Astrocyte (in vitro differentiated cells and primary cell): ENCODE results near the gene SCAP. TPM values are rescaled to one million over a fixed set of nuclear protein-coding genes. Genes with fewer than 3 reads are reported as not detected.
A peak's percentile ranks its signal among the peaks of the same experiment; 100 is the strongest.

Source experiments
- DNase-seq: peaks from one replicate; pipeline ENCODE4 v3.0.0-alpha.2; 2010; ENCODE audit warnings: low read depth
- FAIRE-seq: peaks from 2 replicates; lab custom pipeline; 2011; peaks lifted over from hg19 to GRCh38; lab: Jason Lieb, UNC
- H2AFZ ChIP-seq: 2 replicates; pipeline ENCODE4 v1.6.0; 2012; ENCODE audit warnings: low read depth, low read length, inconsistent platforms
- H3K27ac ChIP-seq: 2 replicates; pipeline ENCODE4 v1.5.1; 2011; ENCODE audit warnings: low read depth, low read length, inconsistent platforms
- H3K27me3 ChIP-seq: 2 replicates; pipeline ENCODE4 v1.6.0; 2011; ENCODE audit warnings: low read length, inconsistent platforms; ENCODE audit not compliant: insufficient read depth
- H3K36me3 ChIP-seq: 2 replicates; pipeline ENCODE4 v1.5.1; 2011; ENCODE audit warnings: low read length, inconsistent platforms; ENCODE audit not compliant: insufficient read depth
- H3K4me1 ChIP-seq: 2 replicates; pipeline ENCODE4 v1.5.1; 2011; ENCODE audit warnings: low read length, inconsistent platforms; ENCODE audit not compliant: insufficient read depth
- H3K4me2 ChIP-seq: 2 replicates; pipeline ENCODE4 v1.6.0; 2012; ENCODE audit warnings: low read length, inconsistent platforms
- H3K4me3 ChIP-seq: 2 replicates; pipeline ENCODE4 v1.5.1; 2011; ENCODE audit warnings: low read depth, mild to moderate bottlenecking, low read length, inconsistent platforms; ENCODE audit not compliant: insufficient read depth
- H3K79me2 ChIP-seq: 2 replicates; pipeline ENCODE4 v1.6.0; 2012; ENCODE audit warnings: mild to moderate bottlenecking, low read length, inconsistent platforms; ENCODE audit not compliant: insufficient read depth
- H3K9ac ChIP-seq: 2 replicates; pipeline ENCODE4 v1.6.0; 2012; ENCODE audit warnings: mild to moderate bottlenecking, low read length, inconsistent platforms
- H3K9me3 ChIP-seq: 2 replicates; pipeline ENCODE4 v1.5.1; 2012; ENCODE audit warnings: low read depth, mild to moderate bottlenecking, low read length, inconsistent platforms; ENCODE audit not compliant: insufficient read depth
- H4K20me1 ChIP-seq: 2 replicates; pipeline ENCODE4 v1.6.0; 2012; ENCODE audit warnings: low read length, inconsistent platforms; ENCODE audit not compliant: insufficient read depth
- H3K27ac Mint-ChIP-seq: one replicate; pipeline ENCODE4 v1.8.0; 2021; ENCODE audit warnings: mild to moderate bottlenecking, mixed read lengths; ENCODE audit not compliant: unreplicated experiment
- H3K27me3 Mint-ChIP-seq: one replicate; pipeline ENCODE4 v1.8.0; 2021; ENCODE audit warnings: low read depth, mixed read lengths; ENCODE audit not compliant: unreplicated experiment
- H3K36me3 Mint-ChIP-seq: one replicate; pipeline ENCODE4 v1.8.0; 2021; ENCODE audit warnings: low read depth, mixed read lengths; ENCODE audit not compliant: unreplicated experiment
- H3K4me1 Mint-ChIP-seq: one replicate; pipeline ENCODE4 v1.8.0; 2021; ENCODE audit warnings: low read depth, mixed read lengths; ENCODE audit not compliant: unreplicated experiment
- H3K4me3 Mint-ChIP-seq: one replicate; pipeline ENCODE4 v1.8.0; 2021; ENCODE audit warnings: mild to moderate bottlenecking, moderate library complexity, mixed read lengths; ENCODE audit not compliant: unreplicated experiment
- H3K9me3 Mint-ChIP-seq: one replicate; pipeline ENCODE4 v1.8.0; 2021; ENCODE audit warnings: mild to moderate bottlenecking, mixed read lengths; ENCODE audit not compliant: unreplicated experiment
- EZH2 ChIP-seq: IDR thresholded peaks from 2 replicates; pipeline ENCODE4 v1.6.1; 2012; ENCODE audit warnings: mild to moderate bottlenecking, low read length, inconsistent platforms; ENCODE audit not compliant: insufficient read depth
- total RNA-seq: library from RNA; stranded (reverse); gene quantifications from 2 replicates; pipeline ENCODE4 v1.2.1, GENCODE V29; 2021
- TF ChIP-seq, protein P1 (sequence below): IDR thresholded peaks from 2 replicates; pipeline ENCODE4 v1.5.1; 2011; ENCODE audit warnings: low read depth, mild to moderate bottlenecking, inconsistent platforms, low read length, moderate library complexity; ENCODE audit not compliant: insufficient read depth

SCAP gene
- total RNA-seq, 1 donor from 2014 or later, result 47.9 TPM

DNA sequence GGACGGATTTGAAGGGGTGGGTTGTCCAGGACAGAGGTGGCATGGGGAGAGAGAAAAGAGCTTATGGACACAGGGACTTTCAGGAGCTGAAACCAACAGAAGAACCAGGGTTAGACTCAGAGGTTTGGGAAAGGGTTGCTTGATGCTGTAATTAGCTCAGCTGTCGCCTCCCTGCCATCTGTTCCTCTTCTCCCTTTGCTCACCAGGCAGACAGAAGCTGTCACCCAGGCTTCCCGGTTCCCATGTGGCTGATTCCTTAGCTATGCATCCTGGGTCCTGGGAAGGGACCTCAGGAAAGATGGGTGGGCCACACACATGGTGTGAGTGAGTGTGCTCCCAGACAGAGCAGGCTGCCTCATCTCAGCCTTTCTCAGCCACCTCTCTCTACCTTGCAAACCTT is 80.9 kb downstream of the SCAP start:
- no peak overlapping the region for H3K9ac ChIP-seq
- no peaks in the 10 kb centered on the region for H3K9me3 Mint-ChIP-seq
- H3K4me3 Mint-ChIP-seq, result peak overlapping the region; percentile 50
- no peak overlapping the region for H2AFZ ChIP-seq
- H3K4me1 ChIP-seq, result peaks cover 18% of the 10 kb centered on the region
- H3K36me3 Mint-ChIP-seq, result peaks cover 6% of the 10 kb centered on the region
- no peaks in the 10 kb centered on the region for H3K9me3 ChIP-seq
- peaks cover 81% of the 10 kb centered on the region for H3K79me2 ChIP-seq
- TF ChIP-seq, protein P1, sequence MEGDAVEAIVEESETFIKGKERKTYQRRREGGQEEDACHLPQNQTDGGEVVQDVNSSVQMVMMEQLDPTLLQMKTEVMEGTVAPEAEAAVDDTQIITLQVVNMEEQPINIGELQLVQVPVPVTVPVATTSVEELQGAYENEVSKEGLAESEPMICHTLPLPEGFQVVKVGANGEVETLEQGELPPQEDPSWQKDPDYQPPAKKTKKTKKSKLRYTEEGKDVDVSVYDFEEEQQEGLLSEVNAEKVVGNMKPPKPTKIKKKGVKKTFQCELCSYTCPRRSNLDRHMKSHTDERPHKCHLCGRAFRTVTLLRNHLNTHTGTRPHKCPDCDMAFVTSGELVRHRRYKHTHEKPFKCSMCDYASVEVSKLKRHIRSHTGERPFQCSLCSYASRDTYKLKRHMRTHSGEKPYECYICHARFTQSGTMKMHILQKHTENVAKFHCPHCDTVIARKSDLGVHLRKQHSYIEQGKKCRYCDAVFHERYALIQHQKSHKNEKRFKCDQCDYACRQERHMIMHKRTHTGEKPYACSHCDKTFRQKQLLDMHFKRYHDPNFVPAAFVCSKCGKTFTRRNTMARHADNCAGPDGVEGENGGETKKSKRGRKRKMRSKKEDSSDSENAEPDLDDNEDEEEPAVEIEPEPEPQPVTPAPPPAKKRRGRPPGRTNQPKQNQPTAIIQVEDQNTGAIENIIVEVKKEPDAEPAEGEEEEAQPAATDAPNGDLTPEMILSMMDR, result no peak
- no peak for TF ChIP-seq EZH2
- H3K4me1 Mint-ChIP-seq, result peaks cover 28% of the 10 kb centered on the region
- FAIRE-seq (no peak), DNase-seq (no peak)
- peak overlapping the region; percentile 73 for H3K27ac Mint-ChIP-seq
- peak overlapping the region; percentile 17 for H3K27ac ChIP-seq
- no peaks in the 10 kb centered on the region for H3K27me3 ChIP-seq
- H3K4me2 ChIP-seq, result peak overlapping the region; percentile 13
- H3K4me3 ChIP-seq, result no peak overlapping the region
- no peaks in the 10 kb centered on the region for H3K27me3 Mint-ChIP-seq
- peaks cover 87% of the 10 kb centered on the region for H4K20me1 ChIP-seq
- peaks cover 2% of the 10 kb centered on the region for H3K36me3 ChIP-seq

DNA sequence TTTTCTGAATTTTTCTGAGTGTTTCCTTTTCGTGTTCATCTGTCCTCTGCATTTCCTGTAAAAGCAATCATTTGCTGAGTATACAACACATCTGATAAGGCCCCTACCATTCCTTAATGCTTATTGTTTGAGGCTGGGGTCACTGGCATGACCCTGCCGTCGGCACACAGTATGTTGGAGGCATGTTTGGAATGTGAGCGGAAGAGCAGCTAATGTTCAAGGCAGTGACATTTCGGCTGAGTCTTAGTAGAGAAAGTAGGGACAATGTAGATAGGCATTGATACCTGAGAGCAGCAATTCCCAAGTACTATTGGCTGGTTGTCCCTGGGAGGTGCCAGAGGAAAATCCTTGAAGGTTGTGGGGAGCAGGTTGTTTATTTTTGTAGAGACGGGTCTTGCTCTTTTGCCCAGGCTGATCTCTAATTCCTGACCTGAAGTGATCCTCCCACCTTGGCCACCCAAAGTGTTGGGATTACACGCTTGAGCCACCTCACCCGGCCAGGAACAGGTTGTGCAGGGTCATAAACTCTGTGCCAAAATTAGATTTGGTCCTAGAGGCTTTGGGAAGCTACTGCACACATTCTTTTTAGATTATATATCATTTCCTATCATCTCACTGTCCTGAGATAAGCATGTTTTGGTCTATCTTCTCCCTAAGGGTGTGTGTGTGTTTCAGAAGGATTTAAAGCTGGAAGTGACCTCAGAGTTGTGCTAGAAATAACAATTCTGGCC is 81.4 kb downstream of the SCAP start:
- H3K27ac ChIP-seq, result peak overlapping the region; percentile 17
- peaks cover 18% of the 10 kb centered on the region for H3K4me1 ChIP-seq
- peak overlapping the region; percentile 3 for H3K4me3 ChIP-seq
- peak overlapping the region; percentile 63 for H3K4me2 ChIP-seq
- H2AFZ ChIP-seq, result no peak overlapping the region
- peak overlapping the region; percentile 73 for H3K27ac Mint-ChIP-seq
- H3K36me3 Mint-ChIP-seq, result peaks cover 6% of the 10 kb centered on the region
- no peaks in the 10 kb centered on the region for H3K9me3 ChIP-seq
- FAIRE-seq (no peak), DNase-seq (peak; percentile 53)
- H3K4me1 Mint-ChIP-seq, result peaks cover 27% of the 10 kb centered on the region
- H3K9ac ChIP-seq, result no peak overlapping the region
- no peaks in the 10 kb centered on the region for H3K9me3 Mint-ChIP-seq
- H3K27me3 ChIP-seq, result no peaks in the 10 kb centered on the region
- peaks cover 78% of the 10 kb centered on the region for H3K79me2 ChIP-seq
- H4K20me1 ChIP-seq, result peaks cover 82% of the 10 kb centered on the region
- H3K4me3 Mint-ChIP-seq, result peak overlapping the region; percentile 54
- no peak for TF ChIP-seq EZH2
- TF ChIP-seq, protein P1, result peak; percentile 12
- peaks cover 2% of the 10 kb centered on the region for H3K36me3 ChIP-seq
- H3K27me3 Mint-ChIP-seq, result no peaks in the 10 kb centered on the region

DNA sequence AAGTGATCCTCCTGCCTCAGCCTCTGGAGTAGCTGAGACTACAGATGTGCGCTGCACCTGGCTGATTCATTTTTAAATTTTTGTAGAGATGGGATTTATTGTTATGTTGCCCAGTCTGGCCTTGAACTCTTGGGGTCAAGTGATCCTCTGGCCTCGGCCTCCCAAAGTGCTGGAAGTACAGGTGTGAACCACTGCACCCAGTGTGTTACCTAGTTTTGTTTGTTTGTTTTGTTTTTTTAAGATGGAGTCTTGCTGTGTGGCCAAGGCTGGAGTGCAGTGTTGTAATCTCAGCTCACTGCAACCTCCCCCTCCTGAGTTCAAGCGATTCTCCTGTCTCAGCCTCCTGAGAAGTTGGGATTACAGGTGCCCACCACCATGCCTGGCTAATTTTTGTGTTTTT is 82.8 kb downstream of the SCAP start:
- peaks cover 91% of the 10 kb centered on the region for H3K79me2 ChIP-seq
- no peak for FAIRE-seq

More for the DNA sequence above, 82.8 kb downstream of the SCAP start:
- no peaks in the 10 kb centered on the region for H3K9me3 Mint-ChIP-seq
- H3K27me3 Mint-ChIP-seq, result no peaks in the 10 kb centered on the region
- peaks cover 82% of the 10 kb centered on the region for H4K20me1 ChIP-seq
- H3K4me3 Mint-ChIP-seq, result no peak overlapping the region
- no peak overlapping the region for H3K4me3 ChIP-seq
- H3K27me3 ChIP-seq, result no peaks in the 10 kb centered on the region
- DNase-seq, result no peak
- no peak overlapping the region for H3K27ac Mint-ChIP-seq
- H3K36me3 ChIP-seq, result peaks cover 2% of the 10 kb centered on the region
- H3K9me3 ChIP-seq, result no peaks in the 10 kb centered on the region
- H3K4me1 ChIP-seq, result peaks cover 18% of the 10 kb centered on the region
- H2AFZ ChIP-seq, result no peak overlapping the region
- H3K9ac ChIP-seq, result no peak overlapping the region
- H3K36me3 Mint-ChIP-seq, result peaks cover 6% of the 10 kb centered on the region
- TF ChIP-seq, protein P1, result no peak
- no peak for TF ChIP-seq EZH2
- H3K4me2 ChIP-seq, result no peak overlapping the region
- H3K4me1 Mint-ChIP-seq, result peaks cover 21% of the 10 kb centered on the region
- H3K27ac ChIP-seq, result no peak overlapping the region
